ENCODE data around the gene SLC39A12.

DNA sequence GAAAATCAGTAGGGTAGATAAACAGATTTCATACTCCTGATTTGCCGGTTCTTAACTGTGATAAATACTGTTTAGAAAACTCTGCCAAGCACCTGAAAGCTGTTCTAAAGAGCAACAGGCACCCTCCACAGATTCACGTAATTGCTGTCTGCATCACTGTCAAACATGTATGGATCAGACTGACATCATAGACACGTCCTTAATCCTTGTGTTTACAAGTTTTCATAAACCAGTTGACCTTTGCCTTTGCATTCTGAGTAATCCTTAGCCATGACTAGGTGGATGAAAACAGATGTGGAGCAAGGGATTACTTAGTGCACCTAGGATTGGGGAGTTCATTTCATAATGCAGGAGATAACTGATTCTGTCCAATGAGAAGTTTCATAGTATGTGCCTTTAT lies 41.6 kb downstream of the SLC39A12 start:
- TF ChIP-seq TAF1 (IDR thresholded peaks at IDR 0.05; ENCODE audit: low read depth) (no peak), NFIC (IDR thresholded peaks at IDR 0.05) (no peak), EP300 (IDR thresholded peaks at IDR 0.05; ENCODE audit: borderline replicate concordance) (no peak), EGR1 (IDR thresholded peaks at IDR 0.05) (no peak), YY1 (IDR thresholded peaks at IDR 0.05; ENCODE audit: low read depth) (no peak), RAD21 (IDR thresholded peaks at IDR 0.05; ENCODE audit: low read depth) (no peak), TCF12 (IDR thresholded peaks at IDR 0.05; ENCODE audit: low read depth) (no peak)
- TF ChIP-seq, protein P1, sequence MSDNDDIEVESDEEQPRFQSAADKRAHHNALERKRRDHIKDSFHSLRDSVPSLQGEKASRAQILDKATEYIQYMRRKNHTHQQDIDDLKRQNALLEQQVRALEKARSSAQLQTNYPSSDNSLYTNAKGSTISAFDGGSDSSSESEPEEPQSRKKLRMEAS (IDR thresholded peaks at IDR 0.05): no peak
